Fibroblast of upper back skin (primary cell): ENCODE results near the gene HNF4A.
A peak's percentile ranks its signal among the peaks of the same experiment; 100 is the strongest.

ENCODE experiments used
- DNase-seq: peaks from one replicate; pipeline ENCODE4 v3.0.0-alpha.2; 2013

HNF4A gene

DNA sequence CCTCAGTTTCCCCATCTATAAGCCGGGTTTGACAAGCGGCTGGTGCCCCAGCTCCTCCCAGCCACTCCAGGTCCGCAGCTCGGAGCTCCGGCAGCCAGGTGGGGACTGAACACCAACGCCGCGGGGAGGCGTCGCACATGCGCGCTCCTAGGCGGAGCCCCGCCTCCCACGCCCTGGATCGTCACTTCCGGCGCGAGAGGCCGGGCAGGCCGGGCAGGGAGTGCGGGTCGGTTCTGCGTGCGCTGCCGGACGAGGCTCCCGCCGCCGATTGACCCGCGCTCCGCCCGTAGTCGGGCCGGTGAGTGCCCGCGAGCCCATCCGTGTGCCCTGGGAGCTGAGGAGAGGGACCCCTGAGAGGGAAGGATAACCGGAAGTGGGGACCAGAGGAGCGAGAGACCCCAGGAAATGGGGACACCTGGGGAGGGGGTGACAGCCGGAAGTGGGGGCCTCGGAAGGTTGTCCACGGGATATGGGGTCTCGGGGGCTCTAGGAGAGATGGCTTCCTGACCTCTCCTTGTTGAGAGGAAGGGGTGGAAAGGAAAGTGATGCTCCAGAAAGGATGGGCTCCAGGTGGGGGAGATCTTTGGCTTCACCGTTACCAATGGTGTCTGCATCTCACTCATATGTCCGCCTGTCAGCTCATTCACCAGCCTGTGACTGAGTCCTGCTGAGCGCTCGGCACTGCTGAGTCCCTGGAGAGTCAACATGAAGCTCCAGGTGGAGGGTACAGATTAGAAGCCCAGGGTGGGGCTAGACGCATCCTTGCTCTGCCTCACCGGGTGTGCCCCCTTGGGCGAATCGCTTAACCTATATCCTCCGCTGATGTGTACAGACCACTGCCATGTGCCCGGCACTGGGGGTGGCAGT, 120.4 kb downstream of the HNF4A start, which contains the start of gene TTPAL:
Gene TTPAL, plus strand, starts transcription at position 181 of the 867 bp plus-strand sequence. CDS start 4,126 bp downstream, outside the sequence.
- peak; percentile 81 for DNase-seq

GRCh38 chr20:44477151-44477550, 121.7 kb downstream of the HNF4A start:
- DNase-seq = no peak

- no peak for DNase-seq
These were observed 122.7 kb downstream of the HNF4A start for GRCh38 chr20:44478206-44478605.

DNA sequence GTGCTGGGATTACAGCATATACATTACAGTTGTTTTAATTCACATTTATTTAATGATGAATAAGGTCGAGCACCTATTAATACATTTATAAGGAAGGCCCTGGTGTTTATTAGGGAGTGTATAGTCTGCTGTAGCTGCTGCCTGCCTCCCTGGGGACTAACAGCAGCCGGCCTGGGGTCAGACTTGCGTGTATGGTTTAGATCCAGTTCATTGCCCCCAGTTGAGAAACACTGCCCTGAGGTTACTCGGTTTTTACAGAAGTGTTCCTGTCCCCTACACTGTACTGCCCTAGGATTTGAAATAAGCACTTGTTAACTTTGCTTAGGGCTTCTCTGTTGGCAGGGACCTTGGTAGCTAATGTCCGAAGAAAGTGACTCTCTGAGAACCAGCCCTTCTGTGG, 124.1 kb downstream of the HNF4A start:
- no peak for DNase-seq

GRCh38 chr20:44480097-44480496, 124.6 kb downstream of the HNF4A start:
- DNase-seq = no peak

DNA sequence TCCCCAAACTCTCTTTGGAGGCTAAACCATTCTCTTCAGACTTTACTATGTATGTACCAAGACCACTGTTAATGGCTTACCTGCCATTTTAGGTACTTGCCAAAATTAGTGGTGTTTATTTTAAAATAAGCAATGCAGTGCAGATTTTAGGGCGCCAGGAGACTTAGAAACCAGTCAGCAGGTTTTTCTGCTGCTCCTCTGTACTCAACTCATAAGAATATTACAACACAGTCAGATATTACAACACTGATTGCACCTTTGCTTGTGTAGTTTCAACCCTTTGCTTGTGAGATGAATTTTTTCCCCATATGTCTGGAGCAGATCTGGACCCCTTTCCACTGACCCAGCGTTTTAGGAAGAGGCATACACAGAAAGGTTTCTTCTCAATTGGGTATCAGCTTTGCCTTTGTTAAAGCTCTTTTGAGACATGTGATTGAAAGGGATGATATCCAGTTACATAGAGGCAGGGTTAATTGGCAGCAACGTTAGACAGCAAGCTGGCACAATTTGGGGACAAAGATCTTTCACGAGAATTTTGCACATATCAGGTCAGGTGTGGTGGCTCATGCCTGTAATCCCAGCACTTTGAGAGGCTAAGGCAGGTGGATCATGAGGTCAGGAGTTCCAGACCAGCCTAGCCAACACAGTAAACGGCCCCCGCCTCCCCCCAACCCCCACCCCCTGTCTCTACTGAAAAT, 126.4 kb downstream of the HNF4A start:
- DNase-seq = no peak

DNA sequence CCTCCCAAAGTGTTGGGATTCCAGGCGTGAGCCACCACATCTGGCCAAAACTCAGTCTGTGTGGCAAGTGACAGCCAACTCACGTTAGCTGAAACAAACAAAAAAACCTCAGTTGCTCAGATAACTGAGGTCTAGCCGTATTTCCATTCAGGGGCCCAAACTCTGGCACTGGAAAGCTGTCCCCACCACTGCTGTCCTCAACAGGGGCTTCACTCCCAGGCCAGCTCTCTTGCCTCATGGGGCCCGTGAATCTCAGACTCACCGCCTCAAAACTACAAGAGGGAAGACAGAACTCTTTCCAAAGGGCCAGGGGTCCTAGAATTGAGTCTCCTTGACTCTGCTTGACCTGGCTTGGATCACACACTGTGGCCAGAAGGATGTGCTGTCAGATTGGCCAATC, 127.6 kb downstream of the HNF4A start:
- no peak for DNase-seq
